ENCODE data around the gene KIAA0825. TPM values are rescaled to one million over a fixed set of nuclear protein-coding genes. Genes with fewer than 3 reads are reported as not detected.
A peak's percentile ranks its signal among the peaks of the same experiment; 100 is the strongest.

Gene KIAA0825
- polyA plus RNA-seq (2013, experiment 1 of 2), result 1.4 TPM
- 1.5 TPM for polyA plus RNA-seq (2013, experiment 2 of 2)

- H3K36me3 ChIP-seq (ENCODE audit: control insufficient read depth, insufficient read depth, low read length), result no peaks in the 10 kb centered on the region
- peak within 1 kb of the TSS; percentile 84 for H3K27ac ChIP-seq (ENCODE audit: low read depth, low read length, severe bottlenecking)
- H3K4me3 ChIP-seq (ENCODE audit: extremely low read depth, insufficient read depth, low read length, poor library complexity, severe bottlenecking), result peak within 1 kb of the TSS; percentile 67
- WGBS, 2 experiments (ENCODE audit: insufficient coverage in 2 of 2), result 0% methylated on average over 60 to 62 of the region's 63 CpGs
- no peaks in the 10 kb centered on the region for H3K9me3 ChIP-seq (ENCODE audit: control insufficient read depth, low read length)
- H3K4me1 ChIP-seq (ENCODE audit: control insufficient read depth, insufficient read depth, low read length, poor library complexity, severe bottlenecking), result peaks cover 4% of the 10 kb centered on the region
These were observed at the start of gene KIAA0825, which contains the start of gene SLF1 for GRCh38 chr5:94618493-94619328. Gene KIAA0825, minus strand, starts transcription at chr5:94618604. Its CDS starts 81,478 bp downstream, at chr5:94537126. Gene SLF1, plus strand, starts transcription at chr5:94618669. Its CDS starts 10,142 bp downstream, at chr5:94628811.

GRCh38 chr5:94667937-94668336 is 49.5 kb upstream of the KIAA0825 start:
- no peaks in the 10 kb centered on the region for H3K4me1 ChIP-seq (ENCODE audit: control insufficient read depth, insufficient read depth, low read length, poor library complexity, severe bottlenecking)
- H3K36me3 ChIP-seq (ENCODE audit: control insufficient read depth, insufficient read depth, low read length), result peaks cover 23% of the 10 kb centered on the region
- H3K27ac ChIP-seq (ENCODE audit: low read depth, low read length, severe bottlenecking), result no peak overlapping the region
- H3K9me3 ChIP-seq (ENCODE audit: control insufficient read depth, low read length), result no peaks in the 10 kb centered on the region
- no peak overlapping the region for H3K4me3 ChIP-seq (ENCODE audit: extremely low read depth, insufficient read depth, low read length, poor library complexity, severe bottlenecking)
- WGBS, 2 experiments (ENCODE audit: insufficient coverage in 2 of 2), result 57 to 75% methylated on average over 3 of the region's 3 CpGs

GRCh38 chr5:94661086-94661485 is 42.7 kb upstream of the KIAA0825 start:
- Histone ChIP-seq H3K9me3 (ENCODE audit: control insufficient read depth, low read length) (peaks cover 5% of the 10 kb centered on the region), H3K4me1 (ENCODE audit: control insufficient read depth, insufficient read depth, low read length, poor library complexity, severe bottlenecking) (no peaks in the 10 kb centered on the region), H3K4me3 (ENCODE audit: extremely low read depth, insufficient read depth, low read length, poor library complexity, severe bottlenecking) (no peak overlapping the region), H3K36me3 (ENCODE audit: control insufficient read depth, insufficient read depth, low read length) (peaks cover 34% of the 10 kb centered on the region), H3K27ac (ENCODE audit: low read depth, low read length, severe bottlenecking) (no peak overlapping the region)
- WGBS, 2 experiments (ENCODE audit: insufficient coverage in 2 of 2), result 83 to 90% methylated on average over 1 to 2 of the region's 3 CpGs

- Histone ChIP-seq H3K4me3 (ENCODE audit: extremely low read depth, insufficient read depth, low read length, poor library complexity, severe bottlenecking) (no peak overlapping the region), H3K4me1 (ENCODE audit: control insufficient read depth, insufficient read depth, low read length, poor library complexity, severe bottlenecking) (no peaks in the 10 kb centered on the region), H3K36me3 (ENCODE audit: control insufficient read depth, insufficient read depth, low read length) (peaks cover 30% of the 10 kb centered on the region), H3K9me3 (ENCODE audit: control insufficient read depth, low read length) (peaks cover 10% of the 10 kb centered on the region), H3K27ac (ENCODE audit: low read depth, low read length, severe bottlenecking) (no peak overlapping the region)
- 89 to 90% methylated on average over 6 to 8 of the region's 8 CpGs for WGBS, 2 experiments (ENCODE audit: insufficient coverage in 2 of 2)
These were observed 42.1 kb upstream of the KIAA0825 start for GRCh38 chr5:94660506-94660905.

GRCh38 chr5:94658272-94658671 is 39.9 kb upstream of the KIAA0825 start:
- peaks cover 16% of the 10 kb centered on the region for H3K9me3 ChIP-seq (ENCODE audit: control insufficient read depth, low read length)
- peaks cover 24% of the 10 kb centered on the region for H3K36me3 ChIP-seq (ENCODE audit: control insufficient read depth, insufficient read depth, low read length)
- no peak overlapping the region for H3K4me3 ChIP-seq (ENCODE audit: extremely low read depth, insufficient read depth, low read length, poor library complexity, severe bottlenecking)
- no peak overlapping the region for H3K27ac ChIP-seq (ENCODE audit: low read depth, low read length, severe bottlenecking)
- WGBS, 2 experiments (ENCODE audit: insufficient coverage in 2 of 2), result no CpG with 5 or more reads among the region's 1 CpG
- no peaks in the 10 kb centered on the region for H3K4me1 ChIP-seq (ENCODE audit: control insufficient read depth, insufficient read depth, low read length, poor library complexity, severe bottlenecking)

GRCh38 chr5:94649874-94650273 is 31.5 kb upstream of the KIAA0825 start:
- no CpG with 5 or more reads among the region's 1 CpG for WGBS, 2 experiments (ENCODE audit: insufficient coverage in 2 of 2)

GRCh38 chr5:94646758-94647157 is 28.4 kb upstream of the KIAA0825 start:
- Histone ChIP-seq H3K36me3 (ENCODE audit: control insufficient read depth, insufficient read depth, low read length) (peaks cover 7% of the 10 kb centered on the region), H3K4me1 (ENCODE audit: control insufficient read depth, insufficient read depth, low read length, poor library complexity, severe bottlenecking) (no peaks in the 10 kb centered on the region), H3K9me3 (ENCODE audit: control insufficient read depth, low read length) (no peaks in the 10 kb centered on the region), H3K4me3 (ENCODE audit: extremely low read depth, insufficient read depth, low read length, poor library complexity, severe bottlenecking) (no peak overlapping the region), H3K27ac (ENCODE audit: low read depth, low read length, severe bottlenecking) (no peak overlapping the region)

More at GRCh38 chr5:94649874-94650273, 31.5 kb upstream of the KIAA0825 start:
- H3K36me3 ChIP-seq (ENCODE audit: control insufficient read depth, insufficient read depth, low read length), result peaks cover 19% of the 10 kb centered on the region
- H3K4me1 ChIP-seq (ENCODE audit: control insufficient read depth, insufficient read depth, low read length, poor library complexity, severe bottlenecking), result no peaks in the 10 kb centered on the region
- H3K4me3 ChIP-seq (ENCODE audit: extremely low read depth, insufficient read depth, low read length, poor library complexity, severe bottlenecking), result no peak overlapping the region
- H3K9me3 ChIP-seq (ENCODE audit: control insufficient read depth, low read length), result peaks cover 1% of the 10 kb centered on the region
- H3K27ac ChIP-seq (ENCODE audit: low read depth, low read length, severe bottlenecking), result no peak overlapping the region

- Histone ChIP-seq H3K9me3 (ENCODE audit: control insufficient read depth, low read length) (peaks cover 4% of the 10 kb centered on the region), H3K36me3 (ENCODE audit: control insufficient read depth, insufficient read depth, low read length) (peaks cover 11% of the 10 kb centered on the region), H3K27ac (ENCODE audit: low read depth, low read length, severe bottlenecking) (no peak overlapping the region), H3K4me3 (ENCODE audit: extremely low read depth, insufficient read depth, low read length, poor library complexity, severe bottlenecking) (no peak overlapping the region), H3K4me1 (ENCODE audit: control insufficient read depth, insufficient read depth, low read length, poor library complexity, severe bottlenecking) (no peaks in the 10 kb centered on the region)
- 92 to 97% methylated on average over 3 of the region's 3 CpGs for WGBS, 2 experiments (ENCODE audit: insufficient coverage in 2 of 2)
These were observed 26.6 kb upstream of the KIAA0825 start for GRCh38 chr5:94645053-94645452.

GRCh38 chr5:94640176-94640575 is 21.8 kb upstream of the KIAA0825 start:
- no peaks in the 10 kb centered on the region for H3K4me1 ChIP-seq (ENCODE audit: control insufficient read depth, insufficient read depth, low read length, poor library complexity, severe bottlenecking)
- H3K27ac ChIP-seq (ENCODE audit: low read depth, low read length, severe bottlenecking), result no peak overlapping the region
- WGBS, 2 experiments (ENCODE audit: insufficient coverage in 2 of 2), result 100% methylated on average over 3 of the region's 3 CpGs; no CpG with 5 or more reads in 1 of the 2 experiments
- no peak overlapping the region for H3K4me3 ChIP-seq (ENCODE audit: extremely low read depth, insufficient read depth, low read length, poor library complexity, severe bottlenecking)
- H3K9me3 ChIP-seq (ENCODE audit: control insufficient read depth, low read length), result peaks cover 4% of the 10 kb centered on the region
- peaks cover 34% of the 10 kb centered on the region for H3K36me3 ChIP-seq (ENCODE audit: control insufficient read depth, insufficient read depth, low read length)

- no CpG with 5 or more reads among the region's 2 CpGs for WGBS, 2 experiments (ENCODE audit: insufficient coverage in 2 of 2)
- no peak overlapping the region for H3K27ac ChIP-seq (ENCODE audit: low read depth, low read length, severe bottlenecking)
- no peaks in the 10 kb centered on the region for H3K4me1 ChIP-seq (ENCODE audit: control insufficient read depth, insufficient read depth, low read length, poor library complexity, severe bottlenecking)
- H3K36me3 ChIP-seq (ENCODE audit: control insufficient read depth, insufficient read depth, low read length), result peaks cover 24% of the 10 kb centered on the region
- no peak overlapping the region for H3K4me3 ChIP-seq (ENCODE audit: extremely low read depth, insufficient read depth, low read length, poor library complexity, severe bottlenecking)
- H3K9me3 ChIP-seq (ENCODE audit: control insufficient read depth, low read length), result no peaks in the 10 kb centered on the region
These were observed 13.6 kb upstream of the KIAA0825 start for GRCh38 chr5:94632024-94632423.

GRCh38 chr5:94627191-94627590 is 8.8 kb upstream of the KIAA0825 start:
- Histone ChIP-seq H3K27ac (ENCODE audit: low read depth, low read length, severe bottlenecking) (no peak overlapping the region), H3K36me3 (ENCODE audit: control insufficient read depth, insufficient read depth, low read length) (peaks cover 9% of the 10 kb centered on the region), H3K4me1 (ENCODE audit: control insufficient read depth, insufficient read depth, low read length, poor library complexity, severe bottlenecking) (peaks cover 4% of the 10 kb centered on the region), H3K4me3 (ENCODE audit: extremely low read depth, insufficient read depth, low read length, poor library complexity, severe bottlenecking) (no peak overlapping the region), H3K9me3 (ENCODE audit: control insufficient read depth, low read length) (no peaks in the 10 kb centered on the region)
- WGBS, 2 experiments (ENCODE audit: insufficient coverage in 2 of 2), result no CpG with 5 or more reads among the region's 1 CpG

Data from mesodermal cell (in vitro differentiated cells).